Measurements from ENCODE around the gene SLC35E1.

SLC35E1 gene
- 88.6 to 240 reads per million in 2 donors for total RNA-seq

DNA sequence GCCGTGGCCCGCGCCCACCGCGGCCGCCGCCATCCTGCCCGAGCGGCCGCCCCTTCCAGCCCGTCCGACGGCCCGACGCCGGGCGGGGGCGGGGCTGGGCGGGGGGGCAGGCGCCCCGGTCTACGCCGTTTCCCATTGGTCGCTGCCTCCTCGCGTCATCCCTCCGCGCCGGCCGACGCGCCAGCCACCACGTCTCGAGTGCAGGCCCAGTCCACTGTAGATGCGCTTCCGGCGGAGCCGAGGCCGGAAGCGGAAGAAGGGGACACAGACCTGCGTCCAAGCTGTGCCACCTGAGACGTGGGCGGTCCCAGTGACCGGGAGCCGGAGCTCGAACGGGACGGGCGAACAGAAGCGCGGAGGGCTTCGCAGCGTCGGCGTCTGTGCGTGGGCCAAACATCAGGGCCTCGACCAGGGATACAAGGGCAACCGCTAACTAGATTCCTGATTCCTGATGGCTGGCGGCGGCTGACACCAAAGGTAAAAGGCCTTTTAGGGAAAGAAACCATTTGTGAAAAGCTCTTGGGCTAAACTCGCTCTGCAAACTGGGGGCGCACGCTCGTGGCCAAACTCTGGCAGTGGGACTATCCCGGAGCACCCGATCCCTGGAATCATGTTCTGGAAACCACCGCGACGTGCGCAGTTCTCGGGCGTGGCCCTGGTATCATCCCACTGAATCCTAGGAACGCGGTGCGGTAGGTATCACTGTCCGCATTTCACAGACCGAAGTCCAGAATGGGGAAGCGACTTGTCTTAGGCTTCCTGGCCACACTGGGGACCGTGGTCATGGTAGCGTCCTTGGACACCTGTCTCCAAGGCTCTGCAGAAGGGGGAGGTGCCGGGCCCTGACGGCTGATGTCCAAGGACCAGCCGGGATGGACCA lies at the start of gene SLC35E1:
Gene SLC35E1, minus strand, starts transcription at position 84 of the 880 bp plus-strand sequence. Its CDS starts 51 bp downstream, at position 33.
- peak; percentile 77 to 97 (median 87) for DNase-seq

DNA sequence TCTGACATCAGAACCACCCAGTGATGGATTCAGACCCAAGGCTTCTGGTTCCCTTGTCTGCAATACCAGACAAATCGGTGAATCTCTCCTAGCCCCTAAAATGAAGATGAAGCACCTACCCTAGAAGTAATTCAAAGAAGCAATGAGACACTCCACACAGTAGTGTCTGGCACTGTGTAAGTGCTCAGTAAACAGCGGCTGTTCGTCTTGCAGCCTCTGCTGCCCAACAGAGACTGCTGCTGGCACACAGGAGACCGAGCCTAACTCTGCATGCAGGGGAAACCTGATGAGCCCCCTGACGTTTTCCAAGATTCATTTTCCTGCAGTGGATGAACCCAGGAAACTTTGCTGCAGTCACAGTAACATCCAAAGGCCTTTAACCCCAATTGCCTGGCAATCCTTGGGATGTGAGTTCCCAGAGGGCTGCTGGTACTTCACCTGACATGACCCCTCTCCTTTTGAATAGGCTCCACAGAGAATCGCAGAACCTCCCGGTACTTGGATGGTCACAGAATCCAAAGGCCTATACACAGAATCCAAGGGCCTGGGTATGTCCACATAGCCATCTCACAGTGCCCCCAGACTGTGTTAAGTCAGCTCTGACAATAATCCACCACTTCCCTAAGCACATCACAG lies 49.1 kb upstream of the SLC35E1 start:
- DNase-seq = no peak

DNA sequence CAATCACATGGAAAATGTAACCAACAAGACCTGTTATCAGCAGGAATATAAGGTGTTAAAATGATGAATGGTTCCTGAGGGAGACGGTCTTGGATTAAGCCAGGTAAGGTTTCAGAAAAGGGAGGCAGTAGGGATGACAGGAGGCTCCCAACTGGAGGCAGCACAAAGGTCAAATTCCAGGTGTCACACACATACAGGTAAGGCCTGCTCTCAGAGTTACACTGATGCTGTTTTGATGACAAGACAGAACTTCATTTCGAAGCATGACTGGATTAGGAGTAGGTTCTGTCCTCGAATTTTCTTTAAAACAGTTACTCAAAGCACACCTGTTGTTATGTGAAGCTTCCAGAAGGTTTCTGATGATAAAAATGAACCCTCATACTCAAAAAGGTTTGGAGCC lies 48.4 kb upstream of the SLC35E1 start:
- no peak for DNase-seq

DNA sequence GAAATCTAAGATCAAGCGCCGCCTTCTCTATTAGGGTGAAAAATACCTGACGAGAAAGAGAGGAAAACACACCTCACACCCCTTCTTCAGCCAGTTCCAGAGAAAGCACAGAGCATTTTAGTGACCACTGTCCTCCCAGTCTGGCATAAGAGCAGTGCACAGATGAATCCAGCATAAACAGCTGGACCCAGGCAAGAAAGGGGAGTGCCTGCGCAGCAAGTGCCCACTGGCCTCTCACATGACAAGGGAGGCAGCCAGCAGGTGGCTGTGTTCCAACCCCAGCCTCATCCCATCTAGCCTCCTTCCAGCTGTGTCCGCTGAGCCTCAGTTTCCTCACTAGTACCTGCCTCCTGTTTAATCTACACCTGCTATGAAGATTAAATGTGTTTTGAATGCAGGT lies 47.8 kb upstream of the SLC35E1 start:
- no peak for DNase-seq

DNA sequence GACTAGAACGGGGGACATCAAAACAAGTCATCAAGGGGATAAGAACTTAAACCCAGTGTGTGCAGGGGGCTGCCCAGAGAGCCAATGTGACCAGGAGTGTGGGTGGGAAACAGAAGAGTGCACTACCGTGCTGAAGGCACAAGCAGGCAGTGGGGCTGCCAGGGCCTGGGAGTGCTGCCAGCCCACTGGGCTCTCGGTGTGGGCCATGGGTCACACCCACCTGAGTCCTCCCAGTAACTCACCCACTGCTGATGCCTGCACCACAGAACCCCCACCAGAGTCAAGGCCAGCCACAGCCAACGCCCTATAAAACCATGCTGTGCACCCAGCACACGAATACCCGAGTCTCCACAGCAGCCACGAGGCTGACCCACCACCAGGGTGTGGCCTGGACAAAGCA lies 47.2 kb upstream of the SLC35E1 start:
- no peak for DNase-seq

DNA sequence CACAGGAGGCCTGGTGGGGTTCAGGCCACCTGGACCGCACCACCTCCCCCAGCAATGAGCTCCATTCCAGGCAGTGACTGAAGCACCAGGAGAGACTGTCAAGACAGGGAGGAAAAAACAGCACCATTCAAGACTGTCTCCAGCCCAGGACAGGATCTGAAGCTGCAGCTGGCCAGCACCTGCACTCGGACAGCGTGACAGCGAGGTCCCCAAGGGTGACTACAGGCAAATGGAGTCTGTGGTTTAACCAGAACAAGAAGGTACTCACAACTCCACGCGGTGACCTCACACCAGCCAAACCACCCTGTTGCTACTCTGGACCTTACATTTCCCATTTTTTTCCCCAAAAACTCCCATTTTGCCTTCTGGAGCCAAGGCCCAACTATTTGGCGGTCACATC lies 46.0 kb upstream of the SLC35E1 start:
- no peak for DNase-seq

DNA sequence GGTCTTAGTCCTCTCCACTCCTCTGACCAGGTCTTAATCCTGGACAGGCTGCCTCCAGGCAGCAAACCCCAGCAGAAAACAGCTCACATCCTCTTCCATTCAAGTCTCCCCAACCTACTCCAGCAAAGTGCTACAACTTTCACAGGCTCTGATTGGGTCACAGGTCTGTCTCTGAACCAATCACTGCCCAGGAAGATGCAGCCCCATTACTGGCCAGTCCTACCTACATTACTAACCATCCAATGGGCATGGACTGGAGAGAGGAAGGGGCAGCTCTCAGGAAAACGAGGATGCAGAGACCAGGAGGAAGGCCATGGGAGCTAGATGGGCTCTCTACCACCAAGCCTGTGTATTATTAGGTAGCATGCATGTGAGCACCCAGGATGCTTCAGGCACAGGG lies 43.6 kb upstream of the SLC35E1 start:
- no peak for DNase-seq

DNA sequence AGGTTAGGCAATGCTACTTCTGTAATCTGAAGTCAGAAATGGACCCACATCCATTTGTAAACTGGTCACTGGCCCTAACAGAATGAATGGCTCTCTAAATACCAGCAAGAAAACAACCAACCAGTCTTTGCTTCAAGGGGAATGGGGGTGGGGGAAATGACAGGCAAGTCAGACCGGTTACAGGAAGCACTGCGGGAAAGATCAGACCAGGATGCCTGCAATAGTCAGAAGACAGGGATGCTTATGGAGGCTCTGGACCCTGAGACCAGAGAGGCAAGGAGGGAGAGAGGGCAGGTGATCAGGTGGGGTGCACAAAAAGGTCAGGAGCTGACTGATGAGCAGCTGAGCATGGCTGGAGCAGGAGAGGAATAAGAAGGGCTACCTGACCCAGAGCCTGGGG lies 42.7 kb upstream of the SLC35E1 start:
- DNase-seq = no peak

DNA sequence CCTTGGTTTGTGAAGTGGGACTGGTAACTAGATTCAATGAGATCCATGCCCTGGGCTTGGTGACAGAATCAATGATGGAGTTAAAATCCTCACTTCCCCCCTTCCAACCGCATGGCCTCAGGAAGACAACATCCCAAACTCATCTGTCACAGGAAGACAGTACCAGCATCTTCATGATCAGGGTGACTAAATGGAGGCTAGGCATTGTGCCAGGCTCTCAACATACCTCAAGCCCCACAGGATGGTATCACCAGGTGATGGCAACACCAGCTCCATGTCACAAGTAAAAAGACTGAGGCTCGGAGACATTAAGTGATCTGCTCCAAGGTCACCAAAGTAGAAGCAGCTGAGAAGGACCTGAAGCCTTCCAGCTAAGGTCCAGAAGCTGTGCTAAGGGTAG lies 41.6 kb upstream of the SLC35E1 start:
- DNase-seq = no peak

DNA sequence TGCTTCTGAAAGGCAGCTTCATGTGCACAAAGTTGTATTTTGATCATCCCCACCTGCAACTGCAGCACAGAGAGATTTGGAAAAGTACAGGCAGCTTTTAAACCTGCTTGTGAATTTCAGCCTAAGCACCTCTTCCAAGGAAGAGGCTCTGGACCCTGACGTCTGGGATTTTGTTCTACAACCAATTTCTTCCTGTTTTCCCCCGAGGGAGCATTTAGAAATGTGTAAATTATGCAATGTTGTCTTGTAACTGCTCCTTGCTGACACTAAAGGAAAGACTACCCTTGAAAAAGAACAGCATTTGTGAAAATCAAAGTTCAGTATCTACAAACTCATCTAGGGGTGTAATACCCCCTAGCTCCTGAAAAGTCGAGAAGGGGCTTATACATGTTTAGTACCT lies 40.4 kb upstream of the SLC35E1 start:
- no peak for DNase-seq

DNA sequence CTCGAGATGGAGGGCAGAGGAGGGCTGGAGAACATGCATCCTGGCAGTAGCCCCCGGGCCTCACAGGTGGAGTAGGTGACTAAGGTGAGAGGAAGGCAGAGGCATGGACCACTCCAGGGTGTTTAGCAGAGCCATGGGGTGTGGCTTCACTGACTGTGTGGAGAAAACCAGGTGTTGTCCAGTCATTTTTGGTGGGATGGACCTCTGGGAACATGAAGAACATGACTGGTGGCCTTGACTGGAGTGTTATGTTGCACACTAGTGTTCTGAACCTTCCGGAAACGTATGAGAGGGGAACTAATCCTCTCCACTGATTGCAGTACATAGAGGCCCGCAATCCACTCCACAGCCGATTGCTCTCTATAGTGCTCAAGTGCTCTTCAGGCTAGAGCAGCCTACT lies 38.9 kb upstream of the SLC35E1 start:
- DNase-seq = no peak

DNA sequence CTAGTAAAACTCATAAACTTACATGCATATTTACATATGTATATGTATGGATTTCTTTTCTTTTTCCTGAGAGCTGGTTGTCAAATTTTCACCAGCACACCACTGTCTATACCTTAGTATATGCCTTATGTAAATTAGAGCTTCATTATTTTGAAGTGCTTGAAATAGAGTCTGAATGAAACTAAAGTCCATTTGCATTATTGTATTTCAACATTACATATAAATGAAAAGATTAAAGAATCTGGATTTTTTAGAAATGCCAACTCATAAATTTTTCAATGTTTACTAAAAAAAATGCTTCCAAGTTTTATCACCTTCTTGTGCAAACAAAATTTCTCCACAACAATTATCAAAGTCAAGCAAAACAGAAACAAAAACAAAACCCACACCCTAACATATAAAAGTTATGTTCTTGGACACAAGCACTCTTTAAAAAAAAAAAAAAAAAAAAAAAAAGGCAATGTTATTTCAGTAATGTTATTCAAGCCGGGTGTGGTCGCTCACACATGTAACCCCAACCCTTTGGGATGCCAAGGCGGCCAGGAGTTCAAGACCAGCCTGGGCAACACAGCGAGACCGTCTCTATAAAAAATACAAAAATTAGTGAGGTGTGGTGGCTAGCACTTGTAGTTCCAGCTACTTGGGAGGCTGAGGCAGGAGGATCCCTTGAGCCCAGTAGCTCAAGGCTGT lies 37.4 kb upstream of the SLC35E1 start:
- DNase-seq = no peak

DNA sequence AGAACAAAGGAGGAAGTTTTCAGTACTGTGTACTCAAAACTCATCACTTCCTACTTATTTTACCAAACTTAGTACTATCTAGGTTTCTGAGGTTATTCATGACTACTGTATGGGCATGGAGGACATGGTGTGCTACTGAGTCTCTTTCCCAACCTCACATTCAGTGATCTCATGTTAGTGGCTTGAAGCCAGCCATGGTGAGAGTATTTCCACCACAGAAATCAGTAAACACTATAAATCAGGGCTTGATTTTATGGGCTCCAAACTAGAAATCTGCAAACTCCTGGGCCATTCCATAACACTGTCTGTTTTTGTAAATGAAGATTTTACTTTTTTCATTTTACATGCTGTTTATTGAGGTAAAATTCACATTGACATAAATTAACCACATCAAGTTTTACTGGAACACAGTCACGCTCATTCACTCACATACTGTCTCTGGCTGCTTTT lies 36.1 kb upstream of the SLC35E1 start:
- peak in 1 of 5 experiments; percentile 73 for DNase-seq

DNA sequence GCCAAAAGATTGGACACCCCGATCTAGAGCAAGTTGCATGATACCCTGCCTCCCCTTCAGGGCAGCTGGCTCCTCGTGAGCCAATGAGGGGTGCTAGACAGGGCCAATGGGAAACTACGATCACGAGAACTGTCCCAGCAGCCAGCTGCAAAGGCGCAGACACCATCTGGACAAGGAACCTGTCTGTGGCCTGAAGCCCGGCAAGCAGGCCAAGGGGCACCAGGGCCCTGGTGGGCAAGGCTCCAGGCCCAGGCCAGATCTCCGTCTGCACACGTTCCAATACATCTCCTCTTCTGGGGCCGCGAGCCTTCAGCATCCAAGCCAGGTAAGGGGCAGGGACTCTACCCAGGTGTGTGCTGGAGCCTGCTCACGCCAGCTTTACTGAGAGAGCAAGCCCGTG lies 35.6 kb upstream of the SLC35E1 start:
- DNase-seq = no peak

DNA sequence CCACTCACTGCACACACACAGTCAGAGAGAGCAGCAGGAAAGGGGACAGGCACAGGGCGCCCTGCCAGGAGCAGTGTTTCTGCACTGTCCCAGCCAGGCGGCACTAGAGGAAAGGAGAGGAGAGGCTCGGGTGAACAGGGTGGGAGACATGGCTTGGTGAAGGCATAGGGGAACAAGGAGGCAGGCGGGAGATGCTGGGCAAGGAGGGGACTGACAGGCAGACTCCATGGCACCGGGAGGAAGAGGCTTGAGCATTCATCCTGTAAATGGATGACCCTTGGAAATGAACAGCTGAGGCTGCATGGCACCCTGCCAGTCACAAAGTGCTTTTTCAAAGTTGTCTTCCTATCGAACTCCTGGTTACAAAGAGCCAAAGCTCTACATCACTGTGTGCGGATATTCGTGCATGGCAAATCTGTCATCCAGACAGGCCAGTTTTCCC lies 33.4 kb upstream of the SLC35E1 start:
- DNase-seq = no peak

DNA sequence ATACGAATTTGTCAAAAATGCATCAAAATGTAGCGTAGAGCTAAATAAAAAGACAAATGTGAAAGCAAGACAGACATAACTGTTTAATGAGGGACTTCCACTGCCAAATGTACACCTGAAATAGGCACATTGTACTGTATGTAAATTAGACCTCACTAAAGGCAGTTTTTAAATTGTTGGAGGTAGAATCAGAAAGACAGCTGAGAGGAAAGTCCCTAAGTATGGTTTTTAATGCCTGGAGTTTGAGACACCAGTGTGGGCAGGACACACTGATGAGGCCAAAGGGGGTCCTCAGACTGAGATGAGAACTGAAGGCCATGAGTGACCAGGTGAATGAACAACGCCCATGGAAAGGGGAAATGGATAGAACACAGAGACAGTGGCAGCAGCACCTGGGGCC lies 32.9 kb upstream of the SLC35E1 start:
- DNase-seq = no peak

DNA sequence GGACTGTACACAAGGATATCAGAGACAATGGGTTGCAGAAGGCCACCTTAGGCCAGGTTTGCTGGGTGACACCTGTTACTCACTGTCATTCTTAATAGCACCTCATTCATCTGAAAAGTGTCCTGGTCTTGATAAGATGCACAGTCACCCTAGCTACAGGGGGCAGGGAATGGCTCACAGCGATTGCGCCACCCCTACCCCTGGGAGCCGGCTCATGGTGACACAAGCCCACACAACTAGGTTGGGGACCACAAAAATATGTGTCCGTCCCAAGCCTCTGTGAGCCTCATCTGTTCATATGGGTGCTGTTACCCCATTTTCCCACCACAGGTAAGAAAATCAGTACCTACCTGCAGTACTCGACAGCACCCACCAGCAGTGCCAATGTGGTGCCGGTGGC lies 32.4 kb upstream of the SLC35E1 start:
- DNase-seq = no peak

DNA sequence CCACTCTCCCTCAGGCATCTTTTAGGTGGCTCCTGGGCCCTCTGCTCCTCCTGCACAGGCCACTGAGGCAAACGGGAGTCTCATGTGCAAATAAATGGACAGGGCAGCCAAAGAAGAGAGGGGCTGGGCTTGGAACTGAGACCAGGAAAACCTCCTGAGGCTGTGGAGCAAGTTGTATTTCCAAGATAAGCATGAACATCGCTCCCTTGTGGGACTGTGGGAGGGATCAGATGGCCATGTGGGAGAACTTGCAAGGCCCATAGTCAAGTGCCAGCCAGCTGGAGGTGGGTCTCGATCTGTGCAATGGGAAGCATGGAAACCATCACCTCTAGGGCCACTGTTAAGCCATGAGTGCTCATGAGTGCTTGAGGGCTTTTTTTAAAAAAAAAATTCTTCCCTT lies 30.9 kb upstream of the SLC35E1 start:
- DNase-seq = no peak

DNA sequence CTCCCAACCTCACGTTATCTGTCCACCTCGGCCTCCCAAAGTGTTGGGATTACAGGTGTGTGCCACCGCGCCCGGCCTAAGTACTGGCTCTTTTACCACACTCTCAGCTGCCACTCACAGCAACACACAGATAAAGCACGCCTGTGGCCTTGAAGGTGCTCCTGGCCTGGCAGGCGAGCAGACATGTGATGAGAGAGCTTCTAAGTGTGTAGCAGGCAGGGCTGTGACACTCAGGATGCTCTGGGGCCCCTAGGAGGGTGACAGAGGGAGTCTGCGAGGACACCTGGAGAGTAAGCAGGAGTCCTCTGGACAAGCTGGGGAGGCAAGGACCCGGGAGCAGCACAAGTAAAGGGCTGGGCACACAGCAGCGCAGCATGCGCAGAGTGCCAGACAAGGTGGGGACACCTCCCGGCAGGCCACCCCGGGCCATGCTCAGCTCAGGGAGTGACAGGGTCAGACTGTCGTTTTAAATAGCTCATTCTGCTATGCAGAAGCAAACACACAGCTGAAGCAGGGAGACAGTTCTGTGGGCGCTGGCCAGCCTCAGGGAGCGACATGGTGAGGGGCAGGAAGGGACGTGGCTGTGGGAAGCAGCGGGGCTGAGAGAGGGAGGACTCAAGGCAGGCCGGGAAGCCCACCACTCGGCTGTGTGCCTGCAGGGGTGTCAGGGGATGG lies 29.3 kb upstream of the SLC35E1 start:
- DNase-seq = no peak

DNA sequence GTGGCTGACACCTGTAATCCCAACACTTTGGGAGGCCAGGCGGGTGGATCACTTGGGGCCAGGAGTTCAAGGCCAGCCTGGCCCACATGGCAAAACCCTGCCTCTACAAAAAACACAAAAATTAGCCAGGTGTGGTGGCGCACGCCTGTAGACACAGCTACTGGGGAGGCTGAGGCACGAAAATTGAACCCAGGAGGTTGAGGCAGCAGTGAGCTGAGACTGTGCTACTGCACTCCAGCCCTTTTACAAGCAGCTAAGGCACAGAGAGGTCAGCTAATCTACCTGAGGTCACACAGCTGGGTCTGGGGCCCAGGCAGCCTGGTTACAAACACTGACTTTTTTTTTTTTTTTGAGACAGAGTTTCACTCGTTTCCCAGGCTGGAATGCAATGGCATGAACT lies 28.6 kb upstream of the SLC35E1 start:
- DNase-seq = no peak

DNA sequence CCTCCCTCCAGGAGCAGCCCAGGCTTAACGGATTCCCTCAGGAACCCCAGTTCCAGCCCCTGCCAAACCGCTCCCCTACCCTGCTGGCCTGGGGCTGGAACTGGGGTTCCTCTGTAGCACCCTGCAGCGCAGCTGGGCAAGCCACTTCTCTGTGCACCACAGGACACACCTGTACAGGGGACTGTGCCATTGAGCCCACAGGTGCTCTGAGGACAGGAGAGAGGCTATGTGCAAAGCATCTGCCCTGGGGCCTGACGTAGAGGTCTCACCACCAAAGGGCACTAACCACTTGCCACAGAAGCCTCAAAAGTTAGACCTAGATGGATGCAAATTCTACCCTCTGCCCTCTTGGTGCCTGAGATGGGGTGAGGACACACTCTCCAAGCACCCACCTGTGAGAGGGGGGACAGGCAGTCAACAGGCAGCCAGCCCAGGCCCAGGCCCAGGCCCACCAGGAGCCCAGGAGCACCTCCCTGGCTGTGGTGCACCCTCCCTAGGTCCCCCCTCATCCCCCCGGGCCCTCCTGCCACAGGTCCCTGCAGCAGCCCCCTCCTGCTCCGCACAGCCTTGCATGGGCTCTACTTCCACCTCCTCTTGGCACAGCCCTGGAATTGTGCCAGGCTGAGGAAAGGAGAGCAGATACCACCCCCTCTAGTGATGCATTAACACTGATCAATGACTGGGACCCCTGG lies 27.6 kb upstream of the SLC35E1 start:
- no peak for DNase-seq

DNA sequence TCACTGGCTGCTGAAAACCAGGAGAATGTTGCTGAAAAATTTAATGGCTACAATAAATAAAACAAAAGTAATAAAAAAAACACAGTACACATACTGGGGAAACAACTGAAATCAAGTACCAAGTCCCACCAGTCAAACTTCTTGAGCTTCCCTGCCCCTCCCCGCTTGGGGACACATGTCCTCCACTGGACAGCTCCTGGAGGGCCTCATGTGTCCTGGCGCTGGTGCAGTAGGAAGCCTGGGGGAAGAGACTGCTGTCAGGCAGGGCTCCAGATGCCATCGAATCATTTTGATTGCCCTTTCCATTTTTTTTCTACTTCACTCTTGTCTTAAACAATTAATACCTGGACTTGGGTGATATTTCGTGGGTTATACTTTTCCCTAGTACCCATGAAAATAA lies 26.6 kb upstream of the SLC35E1 start:
- DNase-seq = no peak

All from T-helper 2 cell (primary cell).